ENCODE data around the gene ATP5F1D.
A peak's percentile ranks its signal among the peaks of the same experiment; 100 is the strongest.

Gene ATP5F1D

DNA sequence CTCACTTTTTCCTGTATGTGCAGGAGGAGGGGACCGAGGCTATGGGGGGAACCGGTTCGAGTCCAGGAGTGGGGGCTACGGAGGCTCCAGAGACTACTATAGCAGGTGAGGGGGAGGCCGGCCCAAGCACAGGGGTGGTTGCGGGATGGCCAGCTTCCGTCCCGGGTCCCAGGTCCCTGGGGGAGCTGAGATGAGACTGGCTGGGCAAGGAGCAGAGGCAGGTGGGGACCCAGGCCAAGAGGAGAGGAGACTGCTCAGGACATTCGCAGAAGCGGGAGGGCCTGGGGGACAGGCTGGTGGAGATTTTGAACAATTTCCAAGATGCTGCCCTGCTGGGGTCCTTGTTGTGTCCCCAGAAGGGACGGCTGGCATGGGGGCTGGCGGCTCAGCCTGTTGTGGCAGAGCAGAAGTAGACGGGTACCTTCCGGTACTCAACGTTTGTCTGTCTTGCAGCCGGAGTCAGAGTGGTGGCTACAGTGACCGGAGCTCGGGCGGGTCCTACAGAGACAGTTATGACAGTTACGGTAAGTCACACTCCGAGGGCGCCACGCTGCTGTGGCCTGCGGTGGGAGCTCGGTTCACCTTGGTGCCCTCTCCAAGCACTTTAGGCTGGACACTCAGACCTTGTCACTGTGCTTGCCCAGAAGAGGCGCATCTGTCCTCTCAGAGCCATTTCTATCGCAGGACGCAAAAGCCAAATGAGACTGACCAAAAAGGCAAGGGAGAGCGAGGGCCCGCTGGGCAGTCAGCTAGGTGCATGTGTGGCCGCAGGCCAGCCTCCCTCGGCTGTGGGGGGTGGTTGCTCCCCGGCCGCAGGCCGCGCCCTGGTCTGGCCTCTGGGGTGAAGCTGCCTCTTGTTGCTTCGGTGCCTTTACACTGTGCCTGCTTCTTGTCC lies 30.2 kb downstream of the ATP5F1D start:
- no peak for DNase-seq

GRCh38 chr19:1272423-1273262 lies 31.1 kb downstream of the ATP5F1D start:
- DNase-seq, result no peak

DNA sequence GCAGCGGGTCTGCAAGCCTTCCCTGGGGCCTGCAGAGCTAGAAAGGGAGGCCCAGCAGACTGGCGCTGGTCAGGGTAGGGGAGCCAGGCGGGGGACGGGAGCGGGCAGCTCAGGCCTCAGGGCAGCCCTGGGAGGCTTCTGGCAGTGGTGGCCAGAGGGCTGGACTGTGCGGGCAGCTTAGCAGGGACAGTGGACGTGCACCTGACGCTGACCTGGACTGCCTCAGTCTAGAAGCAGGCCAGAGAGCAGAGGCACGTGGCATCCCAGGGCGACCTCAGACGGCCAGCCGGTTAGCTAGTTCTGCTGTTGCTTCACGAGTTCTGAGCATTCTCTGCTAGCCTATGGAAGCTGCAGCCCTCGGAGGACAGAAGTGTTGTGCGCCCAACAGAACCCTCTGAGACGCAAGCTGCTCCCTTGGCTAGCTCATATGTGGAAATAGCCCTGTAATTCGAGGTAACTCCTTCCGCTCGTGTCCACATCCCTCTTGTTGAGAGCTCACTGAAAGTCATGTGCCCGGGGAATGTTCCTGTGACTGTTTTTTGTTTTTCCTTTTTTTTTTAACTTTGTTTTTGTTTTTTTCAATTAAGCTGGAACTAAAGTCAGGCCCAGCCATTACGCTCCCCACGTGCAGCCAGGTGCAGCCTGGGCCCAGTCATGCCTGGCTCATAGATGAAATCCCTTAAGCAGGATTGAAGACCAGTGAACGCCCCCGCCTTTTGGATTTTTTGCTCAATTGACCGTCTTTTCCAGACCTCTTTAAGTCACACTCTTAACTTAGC lies 31.9 kb downstream of the ATP5F1D start:
- DNase-seq, result no peak

DNA sequence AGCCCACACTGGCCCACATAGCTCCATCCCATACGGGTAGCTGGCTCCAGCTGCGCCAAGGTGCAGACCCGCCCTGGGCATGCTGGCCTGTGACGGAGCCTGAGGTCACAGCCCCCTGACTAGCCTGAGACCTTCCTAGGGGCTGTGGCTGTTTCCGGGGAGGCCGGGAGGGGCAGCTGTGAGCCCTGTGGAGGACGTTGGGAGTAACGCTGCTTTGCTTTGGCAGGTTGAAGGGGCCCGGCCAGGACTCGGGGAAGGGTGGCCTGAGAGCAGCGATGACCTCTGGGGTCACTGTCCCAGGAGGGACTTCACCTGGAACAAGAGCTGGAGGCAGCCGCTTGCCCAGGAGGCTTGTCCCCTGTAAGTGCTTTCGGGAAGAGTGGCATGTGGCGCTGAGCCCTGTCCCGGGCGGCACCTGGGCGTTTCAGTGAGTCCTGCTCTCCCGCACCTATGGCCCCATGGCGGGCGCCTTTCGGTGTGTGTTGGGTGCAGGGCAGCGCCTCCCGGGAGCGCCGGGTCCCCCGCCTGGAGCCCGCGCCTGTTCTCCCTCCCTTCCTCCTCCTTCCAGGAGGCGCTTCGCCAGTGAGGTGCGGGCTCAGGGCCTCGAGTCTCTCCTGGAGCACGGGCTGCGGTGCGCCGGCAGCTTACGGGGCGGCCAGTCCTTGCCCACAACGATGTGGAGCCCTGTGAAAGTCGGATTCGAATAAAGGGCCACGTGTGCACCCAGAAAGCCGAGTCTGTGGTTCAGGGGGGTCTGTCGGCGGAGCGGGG lies 32.7 kb downstream of the ATP5F1D start:
- peak; percentile 70 for DNase-seq

DNA sequence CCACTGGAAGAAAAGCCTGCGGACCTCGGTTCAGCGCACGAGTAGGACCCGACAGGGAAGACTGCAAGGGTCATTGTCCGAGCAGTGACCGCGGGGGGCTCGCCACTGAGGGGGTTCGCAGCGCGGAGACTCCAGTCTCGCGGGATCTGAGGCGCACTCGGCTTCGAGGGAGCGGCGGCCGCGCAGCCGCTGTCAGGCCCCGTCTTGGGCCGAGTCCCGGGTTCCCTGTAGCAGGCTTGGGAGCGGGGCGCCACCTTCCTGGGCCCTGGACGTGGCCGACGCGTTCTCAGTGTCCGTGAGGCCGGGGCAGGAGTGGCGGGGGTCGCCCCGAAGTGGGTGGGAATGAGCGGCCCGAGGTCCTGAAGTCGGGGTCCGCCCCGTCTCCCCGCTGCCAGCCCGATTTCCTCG lies 33.3 kb downstream of the ATP5F1D start:
- peak; percentile 72 for DNase-seq

DNA sequence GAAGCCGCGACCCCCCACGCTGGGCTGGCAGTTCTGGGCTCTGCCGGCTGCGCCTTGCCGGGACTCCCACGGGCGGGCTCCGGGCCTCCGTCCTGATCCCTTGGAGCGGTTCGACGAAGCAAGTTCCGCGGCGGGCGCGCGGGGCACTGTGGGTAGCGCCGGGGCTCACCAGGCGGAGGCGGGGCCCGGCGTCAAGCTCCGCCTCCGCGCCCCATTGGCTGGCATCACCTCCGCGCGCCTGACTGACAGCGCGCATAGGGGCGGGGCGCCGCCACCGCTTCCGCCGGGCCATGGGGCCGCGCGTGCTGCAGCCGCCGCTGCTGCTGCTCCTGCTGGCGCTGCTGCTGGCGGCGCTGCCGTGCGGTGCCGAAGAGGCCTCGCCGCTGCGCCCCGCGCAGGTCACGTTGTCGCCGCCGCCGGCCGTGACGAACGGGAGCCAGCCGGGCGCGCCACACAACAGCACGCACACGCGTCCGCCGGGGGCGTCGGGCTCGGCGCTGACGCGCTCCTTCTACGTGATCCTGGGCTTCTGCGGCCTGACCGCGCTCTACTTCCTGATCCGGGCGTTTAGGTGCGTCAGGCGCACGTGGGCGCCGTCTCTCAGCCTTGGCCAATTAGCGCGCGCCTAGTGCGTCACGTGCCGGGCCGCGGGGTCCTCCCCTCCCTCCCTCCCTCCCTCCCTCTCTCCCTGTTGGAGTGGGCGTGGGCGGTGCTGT lies 33.9 kb downstream of the ATP5F1D start, which contains the start of gene FAM174C:
TSS of gene FAM174C (plus strand) at position 271 of the 716 bp plus-strand sequence. CDS start at position 291, 20 bp downstream.
- peak; percentile 96 for DNase-seq

GRCh38 chr19:1275976-1276627 lies 34.6 kb downstream of the ATP5F1D start:
- DNase-seq, result no peak

- DNase-seq, result no peak
Observed at GRCh38 chr19:1276628-1277022, 35.1 kb downstream of the ATP5F1D start.

- DNase-seq, result no peak
Observed at GRCh38 chr19:1277061-1277460, 35.5 kb downstream of the ATP5F1D start.

GRCh38 chr19:1278074-1278473 lies 36.5 kb downstream of the ATP5F1D start:
- no peak for DNase-seq

DNA sequence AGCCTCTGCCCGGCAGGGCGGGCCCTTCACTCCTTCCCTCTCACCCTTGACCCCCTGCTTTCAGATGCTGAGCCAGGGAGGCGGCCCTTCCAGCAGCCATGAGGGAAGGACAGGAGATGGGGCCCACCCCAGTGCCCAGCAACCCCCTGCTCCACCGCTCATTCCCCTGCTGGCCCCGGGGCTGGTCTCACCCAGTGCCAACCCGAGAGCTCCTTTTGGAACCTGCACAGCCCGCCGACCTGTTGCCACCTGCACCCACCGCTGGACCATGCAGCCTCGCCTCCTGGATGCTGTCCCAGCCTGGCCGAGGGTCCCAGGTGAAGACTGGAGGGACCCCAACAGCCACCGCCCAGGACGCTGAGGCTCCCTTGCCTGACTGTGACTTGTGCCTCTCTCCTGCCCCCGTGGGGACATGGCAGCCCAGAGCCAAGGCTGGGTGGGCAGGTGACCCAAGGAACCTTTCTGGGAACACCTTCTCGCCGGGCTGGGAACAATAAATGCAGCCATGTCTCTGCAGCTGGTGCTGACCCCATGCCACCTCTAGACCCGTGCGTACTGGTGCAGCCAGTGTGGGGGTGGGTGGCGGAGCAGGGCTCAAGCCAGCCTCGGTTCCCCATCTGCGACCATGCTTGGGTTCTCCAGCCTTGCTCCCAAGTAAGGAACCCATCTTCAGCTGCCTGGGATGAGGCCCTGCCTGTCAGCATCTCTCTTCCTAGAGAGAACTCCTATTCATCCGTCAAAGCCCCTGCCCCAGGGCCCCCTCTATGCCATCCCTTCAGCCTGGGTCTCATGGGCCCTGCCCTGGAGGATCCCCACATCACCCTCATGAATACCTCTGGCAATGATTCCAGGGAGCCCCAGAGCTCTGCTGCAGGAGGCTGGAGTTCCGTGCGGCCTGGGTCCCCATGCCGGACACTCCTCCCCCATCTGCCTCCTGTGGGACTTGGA lies 37.4 kb downstream of the ATP5F1D start:
- no peak for DNase-seq

DNA sequence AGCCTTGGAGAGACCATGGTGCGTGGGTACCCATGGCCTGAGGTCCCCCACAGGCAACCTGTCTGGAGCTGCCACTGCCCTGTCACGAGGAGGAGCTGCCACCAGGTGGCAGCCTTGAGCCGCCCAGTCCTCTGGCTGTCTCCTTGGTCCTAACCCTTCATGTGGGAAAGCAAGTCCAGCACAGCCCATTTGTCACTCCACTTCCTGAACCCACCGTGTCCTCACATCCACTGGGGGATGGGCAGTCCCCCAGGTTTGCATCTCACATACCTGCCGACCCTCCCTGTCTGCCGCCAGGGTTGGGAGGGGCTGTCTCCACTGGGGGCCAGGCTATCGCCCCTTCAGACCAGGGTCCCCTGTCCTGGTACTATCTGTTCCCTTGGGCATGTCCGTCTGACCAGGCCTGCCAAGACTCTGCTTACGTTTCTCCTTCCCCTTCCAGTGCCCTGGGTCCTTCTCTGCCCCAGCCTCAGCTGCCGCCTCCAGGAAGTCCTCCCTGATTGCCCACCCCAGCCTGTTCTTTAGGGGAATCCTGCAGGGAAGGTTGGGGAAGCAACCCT lies 38.3 kb downstream of the ATP5F1D start:
- DNase-seq, result peak; percentile 92

DNA sequence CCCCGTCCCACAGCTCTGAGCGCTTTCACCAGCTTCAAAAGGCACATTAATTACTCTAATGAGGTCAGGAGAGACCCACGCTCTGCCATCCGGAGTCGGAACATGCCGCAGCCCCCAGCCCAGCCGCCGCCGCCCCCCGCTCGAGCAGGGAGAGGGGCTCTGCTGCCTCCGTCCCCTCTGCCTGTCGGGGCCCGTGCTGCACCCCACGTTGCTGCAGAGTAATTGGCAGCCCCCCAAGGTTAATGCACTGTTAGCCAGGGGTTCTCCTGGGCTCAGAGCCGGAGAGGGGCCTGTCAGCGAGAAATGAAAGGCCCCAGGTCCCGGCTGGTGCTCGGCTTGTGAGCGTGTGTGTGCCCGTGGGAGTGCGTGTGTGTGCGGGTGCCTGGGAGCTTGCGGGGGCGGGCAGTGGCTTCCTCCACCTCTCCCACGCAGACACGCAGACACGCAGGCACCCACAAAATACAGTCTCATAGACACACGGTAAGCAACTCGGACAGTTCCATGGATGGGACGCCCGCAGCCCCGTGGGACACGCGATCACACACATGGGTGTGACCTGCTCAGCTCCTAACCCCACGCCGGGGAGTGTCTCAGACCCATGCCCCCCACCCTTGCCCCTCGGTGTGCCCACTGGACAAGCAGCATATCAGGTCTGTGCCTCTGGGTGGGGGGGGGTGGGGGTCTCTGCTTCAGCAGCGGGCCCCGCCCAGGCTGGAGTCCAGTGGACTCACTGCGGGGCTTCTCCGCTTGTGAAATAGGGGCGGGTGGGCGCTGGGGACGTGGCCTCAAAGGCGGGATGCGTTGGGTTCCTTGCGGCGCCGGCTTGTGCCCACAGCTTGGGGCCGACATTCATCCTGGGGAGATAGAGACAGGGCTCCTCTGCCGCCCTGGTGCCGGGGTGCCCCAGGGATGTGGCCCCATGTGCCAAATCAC lies 39.4 kb downstream of the ATP5F1D start:
- DNase-seq, result no peak

DNA sequence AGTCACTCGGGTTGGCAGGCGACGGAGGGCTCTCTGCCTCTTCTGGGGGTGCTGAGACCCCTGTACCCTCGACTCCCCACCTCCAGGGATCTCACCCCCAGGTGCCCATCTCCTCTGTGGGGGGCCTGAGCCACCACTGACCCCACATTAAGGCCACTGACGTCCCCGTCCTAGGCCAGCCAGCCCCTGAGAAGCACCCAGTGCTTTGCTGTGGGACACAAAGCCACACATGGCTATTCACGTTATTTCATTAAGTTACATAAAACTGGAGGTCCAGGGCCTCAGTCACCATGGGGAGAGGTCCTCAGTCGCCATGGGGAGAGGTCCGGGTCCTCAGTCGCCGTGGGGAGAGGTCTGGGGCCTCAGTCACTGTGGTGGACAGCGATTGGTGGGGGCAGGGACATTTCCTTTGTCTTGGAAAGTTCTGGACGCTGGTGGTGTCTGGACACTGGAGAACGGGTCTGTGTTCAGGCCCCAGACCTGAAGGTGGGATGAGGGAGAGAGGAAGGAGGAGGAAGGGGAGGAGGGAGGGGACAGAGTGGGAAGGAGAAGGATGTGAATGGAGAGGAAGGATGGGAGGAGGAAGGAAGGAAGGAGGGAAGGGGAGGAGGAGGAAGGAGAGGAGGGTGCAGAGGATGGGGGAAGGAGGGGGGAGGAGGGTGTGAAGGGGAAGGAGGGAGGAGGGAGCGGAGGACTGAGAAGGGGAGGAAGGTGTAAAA lies 40.2 kb downstream of the ATP5F1D start:
- DNase-seq, result no peak

GRCh38 chr19:1282588-1283206 lies 41.1 kb downstream of the ATP5F1D start:
- DNase-seq, result no peak

GRCh38 chr19:1283207-1283916 lies 41.8 kb downstream of the ATP5F1D start:
- DNase-seq, result no peak

Data from activated CD8-positive, alpha-beta memory T cell treated with anti-CD3 and anti-CD28 coated beads for 24 hours (primary cell).